ENCODE results near the gene ISY1.
"Not testable (repeated sequence)": the region's sequence is repeated elsewhere in the genome, so short reads cannot be mapped to it uniquely, and the experiment has no call there.

Gene ISY1

DNA sequence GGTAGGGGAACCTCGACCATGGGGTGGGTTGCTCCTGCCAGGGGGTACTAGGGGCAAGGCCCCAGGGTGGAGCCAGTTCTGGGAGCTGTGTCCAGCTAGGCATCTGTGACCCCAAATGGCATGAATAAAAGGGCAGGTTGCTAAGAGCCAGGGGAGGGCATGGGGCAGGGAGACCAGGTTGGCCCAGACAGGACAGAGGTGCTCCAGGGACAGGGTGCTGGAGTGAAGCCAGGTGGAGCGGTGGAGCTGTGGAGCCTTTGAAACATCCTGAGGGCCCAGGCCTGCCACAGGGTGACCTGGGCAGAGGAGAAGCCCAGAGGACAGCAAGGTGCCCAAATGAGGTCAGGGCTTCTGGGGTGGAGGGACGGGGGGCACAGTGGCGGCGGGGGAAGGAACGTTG, 72.6 kb downstream of the ISY1 start:
- not testable (repeated sequence) for DNase-seq (ENCODE audit: low read depth in 2 of 2, low spot score in 1 of 2)

DNA sequence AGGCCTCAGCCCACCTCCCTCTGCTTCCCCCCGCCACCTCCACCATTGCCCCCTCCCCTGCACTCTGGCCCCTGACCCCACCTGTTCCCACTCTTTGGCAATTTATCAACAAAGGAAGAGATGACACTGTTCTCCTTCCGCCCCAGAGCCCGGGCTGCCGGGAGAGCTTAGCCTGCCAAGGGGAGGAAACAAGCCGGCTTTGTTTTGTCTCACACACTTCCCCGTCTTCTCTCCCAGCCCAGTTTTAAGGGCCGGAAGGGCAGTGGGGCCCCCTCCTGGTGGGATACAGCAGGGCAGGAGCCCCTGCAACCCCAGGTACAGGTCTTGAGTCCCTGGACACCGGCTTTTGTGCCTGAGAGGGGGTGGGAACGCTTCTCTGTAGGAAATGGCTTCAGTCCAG, 73.0 kb downstream of the ISY1 start:
- DNase-seq (ENCODE audit: low read depth in 2 of 2, low spot score in 1 of 2) = not testable (repeated sequence)

- no peak for DNase-seq (ENCODE audit: low read depth in 2 of 2, low spot score in 1 of 2)
Observed at GRCh38 chr3:129087138-129087702, 73.6 kb downstream of the ISY1 start.

DNA sequence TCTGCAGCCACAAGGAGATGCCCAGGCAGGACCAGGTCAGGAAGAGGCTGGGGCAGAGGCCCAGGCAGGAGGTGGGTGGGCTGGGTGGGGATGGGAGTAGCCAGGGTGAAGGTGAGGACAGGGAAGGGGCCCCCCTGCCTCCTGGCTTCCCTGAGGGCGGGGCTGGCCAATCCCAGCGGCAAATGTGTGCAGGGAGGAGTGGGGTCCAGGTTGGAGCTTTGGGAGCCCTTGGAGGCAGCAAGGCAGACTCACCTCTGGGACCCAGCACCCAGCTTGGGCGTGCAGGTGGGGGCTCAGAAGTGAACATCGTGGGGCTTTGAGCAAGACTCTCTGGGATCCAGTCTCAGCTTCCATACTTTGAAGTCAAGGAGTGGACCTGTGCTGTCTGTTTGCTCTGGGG, 75.0 kb downstream of the ISY1 start:
- no peak for DNase-seq (ENCODE audit: low read depth in 2 of 2, low spot score in 1 of 2)

DNA sequence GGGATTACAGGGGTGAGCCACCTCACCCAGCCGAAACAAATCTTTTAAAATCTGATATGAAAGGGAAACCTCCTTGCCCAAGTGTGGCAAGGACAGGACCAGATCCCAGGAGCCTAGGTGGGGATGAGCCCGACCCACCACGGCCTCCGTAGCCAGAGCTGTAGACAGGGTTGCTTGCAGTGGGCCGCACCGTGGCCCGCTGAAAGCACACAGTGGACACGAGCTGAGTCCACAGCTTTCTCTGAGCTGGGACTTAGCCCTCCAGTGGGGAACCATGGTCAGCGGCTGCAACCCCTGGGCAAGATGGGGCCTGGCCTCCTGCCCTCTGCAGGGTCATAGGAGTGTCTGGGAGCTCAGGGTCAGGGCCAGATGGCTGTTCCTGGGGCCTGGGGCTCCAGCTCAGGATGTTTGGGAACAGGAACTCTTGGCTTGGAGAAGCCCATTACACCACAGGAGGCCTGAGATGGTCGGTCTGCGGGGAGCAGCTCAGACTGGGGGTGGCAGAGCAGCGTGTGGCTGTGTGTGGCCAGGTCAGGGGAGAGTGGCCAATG, 75.6 kb downstream of the ISY1 start:
- no peak for DNase-seq (ENCODE audit: low read depth in 2 of 2, low spot score in 1 of 2)

DNA sequence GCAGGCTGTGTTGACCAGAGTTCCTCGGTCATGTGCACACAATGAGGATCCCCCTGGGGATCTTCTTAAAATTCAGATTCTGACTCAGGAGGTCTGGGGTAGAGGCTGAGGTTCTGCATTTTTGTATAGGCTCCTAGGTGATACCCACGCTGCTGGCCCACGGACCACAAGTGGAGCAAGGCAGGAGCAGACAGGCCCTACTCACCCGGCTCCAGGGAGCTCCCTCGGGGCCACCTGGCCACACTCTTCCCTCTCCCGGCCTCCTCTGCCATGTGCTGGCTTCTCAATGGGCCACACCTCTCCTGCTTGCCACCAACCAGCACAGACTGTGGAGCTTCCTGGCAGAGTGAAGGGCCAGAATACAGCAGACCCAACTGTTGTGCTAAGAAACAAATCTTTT, 76.4 kb downstream of the ISY1 start:
- no peak for DNase-seq (ENCODE audit: low read depth in 2 of 2, low spot score in 1 of 2)

DNA sequence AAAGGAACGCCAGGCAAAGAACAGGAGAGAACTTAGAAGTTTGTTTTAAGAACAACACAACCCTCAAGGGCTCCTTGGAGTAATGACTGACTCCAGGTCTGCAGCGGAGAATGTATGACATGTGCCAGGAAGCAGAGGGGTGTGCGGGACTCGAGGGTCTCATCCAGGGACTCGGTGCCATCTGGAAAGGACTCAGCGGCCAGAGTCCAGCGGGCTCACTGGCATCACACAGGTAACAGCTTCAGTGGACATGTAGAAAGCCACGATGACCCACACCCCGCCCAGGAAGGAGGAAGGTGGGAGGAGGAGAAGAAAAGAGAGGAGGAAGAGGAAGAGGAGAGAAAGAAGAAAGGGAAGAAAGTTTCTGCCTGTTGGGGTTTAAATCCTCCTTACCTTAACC, 78.8 kb downstream of the ISY1 start:
- no peak for DNase-seq (ENCODE audit: low read depth in 2 of 2, low spot score in 1 of 2)

DNA sequence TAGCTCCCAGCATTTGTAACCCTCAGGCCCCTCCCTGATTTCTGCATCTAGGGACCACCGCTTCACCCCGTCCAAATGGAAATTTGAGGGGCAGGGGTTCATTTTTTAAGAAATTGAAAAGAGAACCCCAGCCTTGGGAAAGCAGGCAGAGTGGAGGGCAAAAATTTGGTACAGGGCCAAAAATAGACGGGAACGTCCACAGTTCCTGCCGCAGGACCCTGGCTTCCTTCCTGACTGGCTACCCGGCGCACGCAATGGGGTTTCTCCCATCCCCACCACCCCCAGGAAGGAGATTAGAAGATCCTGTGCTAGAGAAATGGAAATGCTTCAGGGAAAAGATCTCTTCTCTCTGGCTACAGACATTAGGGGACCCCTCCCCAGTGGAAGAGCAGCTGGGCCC, 79.4 kb downstream of the ISY1 start:
- DNase-seq (ENCODE audit: low read depth in 2 of 2, low spot score in 1 of 2) = no peak

DNA sequence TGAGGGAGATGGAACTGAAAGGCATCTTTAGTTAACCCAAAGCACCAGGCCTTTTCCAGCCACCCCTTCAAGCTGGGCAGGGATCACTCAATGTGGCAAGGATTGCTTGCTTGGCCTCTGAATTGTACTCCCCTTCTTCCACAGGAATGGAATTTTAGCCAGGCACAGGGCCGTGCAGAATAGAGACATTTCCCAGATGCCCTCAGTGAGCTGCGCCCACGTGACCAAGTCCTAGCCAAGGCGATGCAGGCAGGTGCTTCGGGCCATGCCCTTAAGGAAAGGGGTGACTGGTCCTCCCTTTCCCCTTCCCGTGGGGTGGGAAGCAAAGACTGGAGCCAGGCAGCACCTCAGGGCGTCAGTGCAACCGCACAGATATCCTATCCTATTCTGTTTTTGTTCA, 82.4 kb downstream of the ISY1 start:
- no peak for DNase-seq (ENCODE audit: low read depth in 2 of 2, low spot score in 1 of 2)
